GM12878 (cell line): ENCODE results near the gene PKDREJ. TPM values are rescaled to one million over a fixed set of nuclear protein-coding genes. Genes with fewer than 3 reads are reported as not detected.

Experiments
- ATAC-seq: fragments of 200-7000 bp; cut with Tn5 transposase; 3 replicates; pipeline ENCODE4 v1.9.1; 2020; ENCODE audit warnings: mild to moderate bottlenecking, moderate library complexity
- BruUV-seq: library from RNA; stranded (reverse); fragments of 400-500 nt; replicated peaks from 2 replicates; lab custom pipeline; 2021; lab: Mats Ljungman, UMichigan
- CTCF ChIA-PET: fragments of 300-600 bp; sonication (Branson Sonifier 250); formaldehyde crosslinking; extraction: SDS; loops from one replicate; lab custom pipeline; 2021; ENCODE audit warnings: inconsistent platforms; lab: Yijun Ruan, JAX
- POLR2A ChIA-PET: fragments of 350-600 bp; formaldehyde crosslinking; extraction: SDS; loops from one replicate; lab custom pipeline; 2021; ENCODE audit warnings: inconsistent platforms; lab: Charles Lee
- RAD21 ChIA-PET: fragments of 300-600 bp; sonication (Branson Sonifier 250); formaldehyde crosslinking; loops from one replicate; lab custom pipeline; 2023; ENCODE audit warnings: antibody characterized with exemption; ENCODE audit not compliant: unreplicated experiment; lab: Charles Lee
- SMC1A ChIA-PET: fragments of 300-600 bp; sonication (Branson Sonifier 250); formaldehyde crosslinking; loops from one replicate; lab custom pipeline; 2023; ENCODE audit not compliant: unreplicated experiment, uncharacterized antibody; lab: Charles Lee
- DNase-seq: peaks from one replicate; pipeline ENCODE4 v3.0.0-alpha.2; 2011; ENCODE audit warnings: low read depth, low spot score
- FAIRE-seq: peaks from 3 replicates; lab custom pipeline; 2011; peaks lifted over from hg19 to GRCh38; lab: Jason Lieb, UNC
- H2AFZ ChIP-seq: 2 replicates; pipeline ENCODE4 v1.6.0; 2011; ENCODE audit warnings: low read depth, low read length, control low read depth; ENCODE audit not compliant: control insufficient read depth
- H3K27ac ChIP-seq: 2 replicates; pipeline ENCODE4 v1.5.1; 2011; ENCODE audit warnings: control low read depth; ENCODE audit not compliant: control insufficient read depth, insufficient read depth
- H3K27me3 ChIP-seq, 2 experiments: replicated peaks in 1 of 2; 2 replicates each; pipeline versions ENCODE4 v1.6.0 to v1.6.1; 2011; ENCODE audit warnings: low read length in 1 of 2; ENCODE audit not compliant: control insufficient read depth in 2 of 2, insufficient read depth in 2 of 2
- H3K36me3 ChIP-seq, 2 experiments: 2 replicates each; pipeline ENCODE4 v1.5.1; 2011; ENCODE audit warnings: low read length in 1 of 2; ENCODE audit not compliant: control insufficient read depth in 2 of 2, insufficient read depth in 2 of 2
- H3K4me1 ChIP-seq: 2 replicates; pipeline ENCODE4 v1.6.1; 2011; ENCODE audit warnings: mild to moderate bottlenecking, low read length, moderate library complexity, mixed read lengths; ENCODE audit not compliant: control insufficient read depth, insufficient read depth
- H3K4me2 ChIP-seq: 2 replicates; pipeline ENCODE4 v1.6.0; 2011; ENCODE audit warnings: control low read depth; ENCODE audit not compliant: control insufficient read depth, insufficient read depth
- H3K4me3 ChIP-seq: fragments of 200-600 bp; sonication (generic); 2 replicates; pipeline ENCODE4 v1.5.1; 2016
- H3K79me2 ChIP-seq: 2 replicates; pipeline ENCODE4 v1.6.0; 2011; ENCODE audit warnings: low read length; ENCODE audit not compliant: control insufficient read depth, insufficient read depth
- H3K9ac ChIP-seq: 2 replicates; pipeline ENCODE4 v1.8.0; 2011; ENCODE audit warnings: low read length, control low read depth, mixed read lengths; ENCODE audit not compliant: control insufficient read depth, insufficient read depth
- H3K9me3 ChIP-seq: replicated peaks from 3 replicates; pipeline ENCODE4 v1.5.1; 2011; ENCODE audit warnings: mild to moderate bottlenecking, low read length; ENCODE audit not compliant: control insufficient read depth, insufficient read depth
- H4K20me1 ChIP-seq: 2 replicates; pipeline ENCODE4 v1.6.0; 2011; ENCODE audit not compliant: control insufficient read depth, insufficient read depth
- HDGF ChIP-seq: fragments of 450-650 bp; IDR thresholded peaks from 2 replicates; pipeline ENCODE4 v1.6.1; 2016; ENCODE audit warnings: antibody characterized with exemption
- IRF4 ChIP-seq: IDR thresholded peaks from 2 replicates; pipeline ENCODE4 v1.6.1; 2011; ENCODE audit warnings: low read depth, low read length
- NR2F1 ChIP-seq: fragments of 450-650 bp; conservative IDR thresholded peaks from 2 replicates; pipeline ENCODE4 v1.6.1; 2017; ENCODE audit warnings: mild to moderate bottlenecking
- RUNX3 ChIP-seq: IDR thresholded peaks from 2 replicates; pipeline ENCODE4 v1.6.1; 2012; ENCODE audit warnings: low read length, inconsistent platforms
- WGBS: methylation state at CpG from one replicate; pipeline ENCODE4 v1.1.6; 2016; ENCODE audit warnings: low lambda C conversion rate; ENCODE audit not compliant: insufficient replicate concordance, insufficient coverage; ENCODE audit errors: missing lambda C conversion rate; 5-methylcytosine and 5-hydroxymethylcytosine counted together
- in situ Hi-C: fragments of 300-500 bp; cut with MboI; formaldehyde crosslinking; loops from 9 replicates; pipeline ENCODE4 v1.14.3; 2018; ENCODE audit warnings: mixed read lengths
- intact Hi-C: fragments of 100-400 bp; cut with micrococcal nuclease; formaldehyde crosslinking; loops from one replicate; pipeline ENCODE4 v1.14.2; 2022; ENCODE audit not compliant: unreplicated experiment
- polyA plus RNA-seq, 11 experiments: library from polyadenylated mRNA; depleted of rRNA in 4 of 11; unstranded in 6 of 11; stranded (reverse) in 5 of 11; fragments of >200 nt; fragmentation: Nextera tagmentation in 4 of 11; fragmentation: Illumina TruSeq in 1 of 11; extraction: Ambion mirVana in 4 of 11; extraction: Trizol in 1 of 11; gene quantifications; 1 replicate in 1 of 11; 2 replicates in 10 of 11; pipeline versions ENCODE4 v1.2.1 to v1.2.3, GENCODE V29; 2011 to 2016; ENCODE audit warnings: inconsistent platforms in 2 of 11, missing spikeins in 2 of 11, low read depth in 1 of 11
- total RNA-seq, 4 experiments: library from RNA; depleted of rRNA in 3 of 4; stranded (reverse); fragments of >200 nt in 3 of 4; fragmentation: Illumina TruSeq in 1 of 4; extraction: Trizol in 1 of 4; gene quantifications; 2 replicates each; pipeline versions ENCODE4 v1.2.1 to v1.2.3, GENCODE V29; 2013 to 2021
- TF ChIP-seq, protein P1 (sequence below): fragments of 450-650 bp; conservative IDR thresholded peaks from 2 replicates; pipeline ENCODE4 v1.6.1; 2017; ENCODE audit warnings: mild to moderate bottlenecking, moderate library complexity
- TF ChIP-seq, protein P2 (sequence below): fragments of 450-650 bp; IDR thresholded peaks from 2 replicates; pipeline ENCODE4 v1.6.1; 2016; ENCODE audit warnings: mild to moderate bottlenecking
- TF ChIP-seq, protein P3 (sequence below): fragments of 450-650 bp; IDR thresholded peaks from 2 replicates; pipeline ENCODE4 v1.6.1; 2018; ENCODE audit warnings: borderline replicate concordance, mild to moderate bottlenecking; ENCODE audit not compliant: partially characterized antibody

PKDREJ gene
- total and polyA plus RNA-seq, 10 of the 15 experiments (the other 5 are each of a cell fraction or from before 2014, with no cell fraction given), result 0.02 to 0.03 TPM; not detected in 8

DNA sequence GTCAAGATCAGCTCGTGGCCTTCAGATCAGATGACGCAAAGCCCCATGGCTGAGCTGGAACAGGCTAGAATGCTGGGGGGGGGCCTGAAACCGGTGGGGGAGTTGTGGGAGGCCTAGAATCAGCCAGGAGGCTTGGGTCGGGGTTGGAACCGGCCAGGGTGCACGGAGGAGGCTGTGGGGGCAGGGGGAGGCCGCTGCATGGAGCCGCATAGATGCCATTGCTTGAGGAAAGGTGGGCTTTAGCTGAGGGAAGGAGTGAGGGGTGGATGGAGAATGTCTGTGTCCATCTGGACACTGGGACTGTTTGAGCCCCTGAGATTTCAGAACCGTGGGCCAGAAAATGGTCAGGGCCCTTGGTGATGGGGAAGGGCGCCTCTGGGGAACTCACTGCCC lies 38.2 kb downstream of the PKDREJ start:
- Histone ChIP-seq H3K27ac (no peak overlapping the region), H3K79me2 (no peaks in the 10 kb centered on the region), H3K27me3 (no peaks in the 10 kb centered on the region), H3K36me3 (peaks cover 0 to 2% of the 10 kb centered on the region in 2 experiments; a peak in 2 of 4 replicates), H3K9ac (no peak overlapping the region), H4K20me1 (no peaks in the 10 kb centered on the region), H3K4me2 (no peak overlapping the region), H3K9me3 (no peaks in the 10 kb centered on the region; the same call in 2 of the 3 replicates), H2AFZ (no peak overlapping the region), H3K4me1 (peaks cover 4% of the 10 kb centered on the region), H3K4me3 (no peak overlapping the region)
- intact Hi-C loops, result no loop called here
- DNase-seq, result no peak
- no peak for FAIRE-seq
- TF ChIP-seq, protein P1, sequence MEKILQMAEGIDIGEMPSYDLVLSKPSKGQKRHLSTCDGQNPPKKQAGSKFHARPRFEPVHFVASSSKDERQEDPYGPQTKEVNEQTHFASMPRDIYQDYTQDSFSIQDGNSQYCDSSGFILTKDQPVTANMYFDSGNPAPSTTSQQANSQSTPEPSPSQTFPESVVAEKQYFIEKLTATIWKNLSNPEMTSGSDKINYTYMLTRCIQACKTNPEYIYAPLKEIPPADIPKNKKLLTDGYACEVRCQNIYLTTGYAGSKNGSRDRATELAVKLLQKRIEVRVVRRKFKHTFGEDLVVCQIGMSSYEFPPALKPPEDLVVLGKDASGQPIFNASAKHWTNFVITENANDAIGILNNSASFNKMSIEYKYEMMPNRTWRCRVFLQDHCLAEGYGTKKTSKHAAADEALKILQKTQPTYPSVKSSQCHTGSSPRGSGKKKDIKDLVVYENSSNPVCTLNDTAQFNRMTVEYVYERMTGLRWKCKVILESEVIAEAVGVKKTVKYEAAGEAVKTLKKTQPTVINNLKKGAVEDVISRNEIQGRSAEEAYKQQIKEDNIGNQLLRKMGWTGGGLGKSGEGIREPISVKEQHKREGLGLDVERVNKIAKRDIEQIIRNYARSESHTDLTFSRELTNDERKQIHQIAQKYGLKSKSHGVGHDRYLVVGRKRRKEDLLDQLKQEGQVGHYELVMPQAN, result no peak
- TF ChIP-seq IRF4, result no peak
- TF ChIP-seq HDGF, result no peak
- TF ChIP-seq, protein P2, sequence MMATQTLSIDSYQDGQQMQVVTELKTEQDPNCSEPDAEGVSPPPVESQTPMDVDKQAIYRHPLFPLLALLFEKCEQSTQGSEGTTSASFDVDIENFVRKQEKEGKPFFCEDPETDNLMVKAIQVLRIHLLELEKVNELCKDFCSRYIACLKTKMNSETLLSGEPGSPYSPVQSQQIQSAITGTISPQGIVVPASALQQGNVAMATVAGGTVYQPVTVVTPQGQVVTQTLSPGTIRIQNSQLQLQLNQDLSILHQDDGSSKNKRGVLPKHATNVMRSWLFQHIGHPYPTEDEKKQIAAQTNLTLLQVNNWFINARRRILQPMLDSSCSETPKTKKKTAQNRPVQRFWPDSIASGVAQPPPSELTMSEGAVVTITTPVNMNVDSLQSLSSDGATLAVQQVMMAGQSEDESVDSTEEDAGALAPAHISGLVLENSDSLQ, result no peak
- TF ChIP-seq, protein P3, sequence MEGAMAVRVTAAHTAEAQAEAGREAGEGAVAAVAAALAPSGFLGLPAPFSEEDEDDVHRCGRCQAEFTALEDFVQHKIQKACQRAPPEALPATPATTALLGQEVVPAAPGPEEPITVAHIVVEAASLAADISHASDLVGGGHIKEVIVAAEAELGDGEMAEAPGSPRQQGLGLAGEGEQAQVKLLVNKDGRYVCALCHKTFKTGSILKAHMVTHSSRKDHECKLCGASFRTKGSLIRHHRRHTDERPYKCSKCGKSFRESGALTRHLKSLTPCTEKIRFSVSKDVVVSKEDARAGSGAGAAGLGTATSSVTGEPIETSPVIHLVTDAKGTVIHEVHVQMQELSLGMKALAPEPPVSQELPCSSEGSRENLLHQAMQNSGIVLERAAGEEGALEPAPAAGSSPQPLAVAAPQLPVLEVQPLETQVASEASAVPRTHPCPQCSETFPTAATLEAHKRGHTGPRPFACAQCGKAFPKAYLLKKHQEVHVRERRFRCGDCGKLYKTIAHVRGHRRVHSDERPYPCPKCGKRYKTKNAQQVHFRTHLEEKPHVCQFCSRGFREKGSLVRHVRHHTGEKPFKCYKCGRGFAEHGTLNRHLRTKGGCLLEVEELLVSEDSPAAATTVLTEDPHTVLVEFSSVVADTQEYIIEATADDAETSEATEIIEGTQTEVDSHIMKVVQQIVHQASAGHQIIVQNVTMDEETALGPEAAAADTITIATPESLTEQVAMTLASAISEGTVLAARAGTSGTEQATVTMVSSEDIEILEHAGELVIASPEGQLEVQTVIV, result no peak
- TF ChIP-seq RUNX3, result no peak
- TF ChIP-seq NR2F1, result no peak
- RAD21 ChIA-PET, result no interaction called here
- SMC1A ChIA-PET, result no interaction called here
- 95% methylated on average over 10 of the region's 10 CpGs for WGBS
- CTCF ChIA-PET, result no interaction called here
- POLR2A ChIA-PET, result no interaction called here
- no peak for ATAC-seq
- BruUV-seq, result no TSS peak
- in situ Hi-C loops, result no loop called here
